ENCODE measurements around the gene PSMB11. TPM values are rescaled to one million over a fixed set of nuclear protein-coding genes. Genes with fewer than 3 reads are reported as not detected.

The PSMB11 gene, protein sequence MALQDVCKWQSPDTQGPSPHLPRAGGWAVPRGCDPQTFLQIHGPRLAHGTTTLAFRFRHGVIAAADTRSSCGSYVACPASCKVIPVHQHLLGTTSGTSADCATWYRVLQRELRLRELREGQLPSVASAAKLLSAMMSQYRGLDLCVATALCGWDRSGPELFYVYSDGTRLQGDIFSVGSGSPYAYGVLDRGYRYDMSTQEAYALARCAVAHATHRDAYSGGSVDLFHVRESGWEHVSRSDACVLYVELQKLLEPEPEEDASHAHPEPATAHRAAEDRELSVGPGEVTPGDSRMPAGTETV
- total RNA-seq, result not detected in 2 replicates

DNA sequence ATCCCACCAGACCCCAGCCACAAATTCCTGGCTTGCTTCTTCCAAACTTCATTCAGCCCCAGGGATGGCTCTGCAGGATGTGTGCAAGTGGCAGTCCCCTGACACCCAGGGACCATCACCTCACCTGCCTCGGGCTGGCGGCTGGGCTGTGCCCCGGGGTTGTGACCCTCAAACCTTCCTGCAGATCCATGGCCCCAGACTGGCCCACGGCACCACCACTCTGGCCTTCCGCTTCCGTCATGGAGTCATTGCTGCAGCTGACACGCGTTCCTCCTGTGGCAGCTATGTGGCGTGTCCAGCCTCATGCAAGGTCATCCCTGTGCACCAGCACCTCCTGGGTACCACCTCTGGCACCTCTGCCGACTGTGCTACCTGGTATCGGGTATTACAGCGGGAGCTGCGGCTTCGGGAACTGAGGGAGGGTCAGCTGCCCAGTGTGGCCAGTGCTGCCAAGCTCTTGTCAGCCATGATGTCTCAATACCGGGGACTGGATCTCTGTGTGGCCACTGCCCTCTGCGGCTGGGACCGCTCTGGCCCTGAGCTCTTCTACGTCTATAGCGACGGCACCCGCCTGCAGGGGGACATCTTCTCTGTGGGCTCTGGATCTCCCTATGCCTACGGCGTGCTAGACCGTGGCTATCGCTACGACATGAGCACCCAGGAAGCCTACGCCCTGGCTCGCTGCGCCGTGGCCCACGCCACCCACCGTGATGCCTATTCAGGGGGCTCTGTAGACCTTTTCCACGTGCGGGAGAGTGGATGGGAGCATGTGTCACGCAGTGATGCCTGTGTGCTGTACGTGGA, at the start of gene PSMB11:
PSMB11 (plus strand) TSS at position 51 of the 804 bp plus-strand sequence; CDS start at position 65, 14 bp downstream.

GRCh38 chr14:23009939-23010726, 31.9 kb upstream of the PSMB11 start, which contains the start of gene C14orf93:
C14orf93 (minus strand) TSS chr14:23010143; CDS start chr14:22999023, 11,120 bp downstream.

GRCh38 chr14:23034498-23035302, 7.3 kb upstream of the PSMB11 start, which contains the start of gene PSMB5:
PSMB5 (minus strand) TSS chr14:23034900; CDS start chr14:23034881, 19 bp downstream.

DNA sequence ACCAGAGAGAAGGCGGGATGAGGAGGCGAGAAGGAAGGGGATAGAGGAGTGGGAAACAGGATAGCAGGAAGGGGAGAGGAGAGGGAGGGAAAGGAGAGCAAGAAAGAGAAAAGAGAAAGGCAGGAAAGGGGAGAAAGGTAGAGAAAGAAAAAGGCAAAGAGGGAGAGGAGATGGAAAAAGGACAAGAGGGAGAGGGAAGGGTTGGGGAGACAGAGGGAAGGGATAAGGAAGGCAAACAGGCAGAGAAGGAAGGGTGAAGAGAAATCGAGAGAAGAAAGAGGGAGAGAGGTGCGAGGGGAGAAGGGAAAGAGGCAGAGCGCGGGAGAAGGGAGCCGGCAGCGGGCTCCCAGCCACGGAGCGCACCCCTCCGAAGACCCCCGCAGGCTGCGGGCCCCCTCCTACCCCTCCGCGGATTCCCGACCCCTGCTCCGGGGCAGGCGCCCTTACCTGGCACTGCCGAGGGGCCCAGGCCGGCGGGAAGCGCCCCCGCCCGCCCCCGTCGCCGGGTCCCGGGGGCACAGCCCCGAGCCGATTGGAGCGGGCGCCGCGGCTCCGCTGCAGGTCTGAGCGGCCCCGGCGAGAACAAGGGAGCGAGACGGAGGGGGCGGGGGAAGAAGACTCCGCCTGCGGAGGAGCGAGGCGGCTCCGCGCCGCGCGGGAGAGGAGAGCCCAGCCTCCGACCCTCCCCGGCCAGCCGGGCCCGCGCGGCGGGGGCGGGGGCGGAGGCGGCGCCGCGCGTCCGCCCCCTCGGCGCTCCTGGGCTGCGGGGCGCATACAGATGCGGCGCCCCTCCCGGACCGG, 15.1 kb downstream of the PSMB11 start, which contains the start of gene CDH24:
CDH24 (minus strand) TSS at position 565 of the 801 bp plus-strand sequence. CDS start 1,787 bp downstream, outside the sequence.

Other genes starting within 250 kb of the PSMB11 start
- 3.5 and 28.5 TPM in 2 replicates for gene SLC7A7, start 226.8 kb upstream of the PSMB11 start, total RNA-seq
- 36.9 and 64.4 TPM in 2 replicates for gene MRPL52, start 212.3 kb upstream of the PSMB11 start, total RNA-seq
- gene MMP14, start 205.6 kb upstream of the PSMB11 start, total RNA-seq, result 92.7 and 162 TPM in 2 replicates
- gene LRP10, start 170.5 kb upstream of the PSMB11 start, total RNA-seq, result 77.7 and 107 TPM in 2 replicates
- 0.39 TPM in 1 of 2 replicates, not detected in the other for gene REM2, start 159.0 kb upstream of the PSMB11 start, total RNA-seq
- 79.3 and 117 TPM in 2 replicates for gene RBM23, start 123.1 kb upstream of the PSMB11 start, total RNA-seq
- gene PRMT5, start 112.8 kb upstream of the PSMB11 start, total RNA-seq, result 50.6 and 88.8 TPM in 2 replicates
- gene HAUS4, start 85.1 kb upstream of the PSMB11 start, total RNA-seq, result 36.1 and 69.9 TPM in 2 replicates
- gene AJUBA, start 59.7 kb upstream of the PSMB11 start, total RNA-seq, result 31.0 and 70.4 TPM in 2 replicates
- 22.4 and 23.3 TPM in 2 replicates for gene C14orf93, start 32.1 kb upstream of the PSMB11 start, total RNA-seq
- gene PSMB5, start 7.3 kb upstream of the PSMB11 start, total RNA-seq, result 157 and 196 TPM in 2 replicates
- 4.7 and 6.7 TPM in 2 replicates for gene CDH24, start 15.3 kb downstream of the PSMB11 start, total RNA-seq
- gene ACIN1, start 52.9 kb downstream of the PSMB11 start, total RNA-seq, result 77.8 and 103 TPM in 2 replicates
- gene C14orf119, start 53.3 kb downstream of the PSMB11 start, total RNA-seq, result 32.4 and 34.2 TPM in 2 replicates
- gene CIROP, start 62.8 kb downstream of the PSMB11 start, total RNA-seq, result not detected in 2 replicates
- gene CEBPE, start 77.0 kb downstream of the PSMB11 start, total RNA-seq, result not detected in 2 replicates
- gene SLC7A8, start 141.4 kb downstream of the PSMB11 start, total RNA-seq, result 12.2 and 12.7 TPM in 2 replicates
- not detected in 2 replicates for gene RNF212B, start 195.7 kb downstream of the PSMB11 start, total RNA-seq
- 9.4 and 12.6 TPM in 2 replicates for gene HOMEZ, start 243.9 kb downstream of the PSMB11 start, total RNA-seq

Measured in placental epithelial cell (primary cell).